ENCODE results near the gene RRM2. TPM values are rescaled to one million over a fixed set of nuclear protein-coding genes. Genes with fewer than 3 reads are reported as not detected.
"Not testable (repeated sequence)": the region's sequence is repeated elsewhere in the genome, so short reads cannot be mapped to it uniquely, and the experiment has no call there.

RRM2 gene
- total RNA-seq, 1 donor from 2014 or later: 9.3 TPM

DNA sequence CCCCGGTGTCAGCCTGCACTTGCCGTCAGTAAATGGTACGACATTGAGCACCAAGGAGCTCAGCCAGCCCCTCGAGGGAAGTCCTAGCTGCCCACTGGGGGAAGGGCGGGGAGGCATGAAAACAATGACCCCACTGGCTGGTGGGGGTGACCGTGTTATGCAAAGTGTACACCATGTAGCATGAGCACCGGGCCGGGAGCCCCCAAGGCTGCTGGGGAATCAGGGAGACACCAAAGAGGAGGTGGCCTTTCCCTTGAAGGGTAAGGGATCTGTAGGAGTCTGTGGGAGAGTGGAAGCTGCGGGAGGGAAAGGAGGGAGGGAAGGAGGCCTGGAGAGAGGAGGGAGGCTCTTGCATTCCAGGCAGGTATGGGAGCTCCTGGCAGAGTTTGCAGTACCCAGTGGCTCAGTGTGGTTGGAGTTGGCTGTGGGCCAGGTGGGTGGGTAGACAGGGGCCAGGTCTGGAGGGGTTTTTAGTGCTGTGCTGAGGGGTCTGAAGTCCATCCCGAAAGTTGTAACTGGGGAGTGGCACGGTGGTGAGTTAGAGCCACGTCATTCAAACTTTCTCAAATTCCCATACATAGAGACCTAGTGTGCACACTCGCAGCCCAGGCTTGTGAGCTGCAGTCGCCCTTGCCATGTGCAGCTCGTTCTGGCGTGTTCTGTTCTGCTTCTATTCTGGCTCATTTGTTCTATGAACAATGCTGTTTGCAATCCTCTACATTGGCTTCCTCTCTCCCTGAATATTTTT lies 22.4 kb downstream of the RRM2 start:
- H3K4me1 Mint-ChIP-seq: no peaks in the 10 kb centered on the region

DNA sequence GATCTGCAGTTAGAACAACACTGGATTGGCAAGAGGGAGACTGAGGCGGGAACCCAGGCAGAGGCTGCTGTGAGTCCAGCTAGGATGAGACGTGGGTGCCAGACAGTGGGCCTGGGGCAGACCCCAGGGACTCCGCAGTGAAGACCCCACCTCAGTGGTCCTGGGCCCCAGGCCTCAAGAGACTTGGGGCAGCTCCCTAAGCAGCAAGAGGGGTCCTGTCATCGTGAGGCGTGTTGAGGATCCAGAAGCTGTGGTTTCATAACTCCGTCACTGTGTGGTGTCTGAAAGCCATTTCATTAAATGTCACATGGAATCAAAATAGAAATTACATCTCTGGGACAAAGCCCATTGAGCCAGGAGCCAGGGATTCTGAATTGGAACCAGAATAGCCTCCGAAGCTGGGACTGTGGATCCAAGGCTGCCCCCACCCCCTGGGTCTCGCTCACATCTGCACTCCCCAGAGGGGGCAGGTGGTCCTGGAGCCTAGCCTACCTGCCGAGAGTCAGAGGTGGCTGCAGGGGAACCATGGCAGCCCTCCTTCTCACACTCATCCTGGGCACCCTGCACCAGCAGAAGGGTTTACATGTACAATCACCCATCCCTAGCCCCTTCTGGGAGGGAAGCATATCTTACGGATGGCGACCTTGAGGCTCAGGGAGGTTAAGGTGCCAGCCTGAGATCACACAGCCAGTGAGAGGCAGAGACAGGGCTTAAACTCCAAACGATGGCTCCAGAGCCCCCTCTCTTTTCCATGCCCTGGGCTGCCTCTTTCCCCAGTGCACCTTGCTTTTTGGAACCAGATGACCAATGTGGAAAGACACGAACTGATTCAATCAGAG lies 23.2 kb downstream of the RRM2 start:
- no peaks in the 10 kb centered on the region for H3K27me3 Mint-ChIP-seq
- TF ChIP-seq CTCF (IDR thresholded peaks at IDR 0.05): no peak
- ATAC-seq (ENCODE audit: low read depth): no peak
- intact Hi-C loops (cut with micrococcal nuclease): no loop called here
- H3K27ac Mint-ChIP-seq: no peak overlapping the region
- no peaks in the 10 kb centered on the region for H3K4me1 Mint-ChIP-seq
- no peak for DNase-seq
- no peaks in the 10 kb centered on the region for H3K9me3 Mint-ChIP-seq
- no peak overlapping the region for H3K4me3 Mint-ChIP-seq
- POLR2A ChIA-PET: no interaction called here
- H3K36me3 Mint-ChIP-seq (ENCODE audit: low read depth): no peaks in the 10 kb centered on the region
- CTCF ChIA-PET: interaction anchor here (1.5 kb wide), 1 partner anchor 264 kb away, joined by 5 read pairs; no protein-coding TSS in a partner anchor

More for the DNA sequence above, 22.4 kb downstream of the RRM2 start:
- no peak for DNase-seq
- TF ChIP-seq CTCF (IDR thresholded peaks at IDR 0.05): no peak
- CTCF ChIA-PET: interaction anchor here (1.5 kb wide), 1 partner anchor 265 kb away, joined by 5 read pairs; no protein-coding TSS in a partner anchor
- no peak for ATAC-seq (ENCODE audit: low read depth)
- Mint-ChIP-seq H3K36me3 (ENCODE audit: low read depth) (no peaks in the 10 kb centered on the region), H3K27me3 (no peaks in the 10 kb centered on the region), H3K9me3 (no peaks in the 10 kb centered on the region), H3K4me3 (no peak overlapping the region), H3K27ac (no peak overlapping the region)
- intact Hi-C loops (cut with micrococcal nuclease): no loop called here
- POLR2A ChIA-PET: no interaction called here

DNA sequence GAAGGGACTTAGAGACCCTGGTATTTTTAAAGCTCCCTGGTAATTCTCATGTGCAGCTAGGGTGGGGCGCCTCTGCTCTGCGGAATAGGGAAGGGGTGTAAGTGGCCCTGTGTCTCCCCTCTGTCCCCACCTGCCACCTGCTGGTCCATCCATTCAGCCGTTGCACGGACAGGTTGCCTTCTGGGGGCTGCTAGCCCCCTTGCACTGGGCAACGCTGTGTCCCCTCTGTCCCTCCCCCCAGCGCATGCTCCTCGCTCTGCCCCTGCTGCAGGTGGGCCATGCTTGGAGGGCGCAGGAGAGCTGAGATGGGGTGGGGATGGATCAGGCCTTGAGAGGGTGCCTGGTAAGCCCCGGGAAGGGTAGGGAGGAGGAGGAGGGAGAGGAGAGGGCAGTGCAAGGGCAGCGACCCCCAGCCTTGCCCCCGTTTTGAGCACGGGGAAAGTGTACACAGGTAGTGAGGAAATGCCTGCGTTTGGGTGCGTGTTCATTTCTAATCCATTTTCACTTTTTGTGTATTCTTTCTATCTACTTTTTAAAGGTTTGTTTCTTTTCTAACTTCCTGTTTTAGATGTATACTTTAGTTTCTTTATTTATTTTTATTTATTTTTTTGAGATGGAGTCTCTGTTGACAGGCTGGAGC lies 23.9 kb downstream of the RRM2 start:
- Mint-ChIP-seq H3K27ac (no peak overlapping the region), H3K36me3 (ENCODE audit: low read depth) (no peaks in the 10 kb centered on the region), H3K4me3 (no peak overlapping the region), H3K4me1 (no peaks in the 10 kb centered on the region), H3K9me3 (no peaks in the 10 kb centered on the region), H3K27me3 (no peaks in the 10 kb centered on the region)
- TF ChIP-seq CTCF (IDR thresholded peaks at IDR 0.05): no peak
- POLR2A ChIA-PET: no interaction called here
- DNase-seq: no peak
- no peak for ATAC-seq (ENCODE audit: low read depth)
- CTCF ChIA-PET: no interaction called here
- intact Hi-C loops (cut with micrococcal nuclease): no loop called here

DNA sequence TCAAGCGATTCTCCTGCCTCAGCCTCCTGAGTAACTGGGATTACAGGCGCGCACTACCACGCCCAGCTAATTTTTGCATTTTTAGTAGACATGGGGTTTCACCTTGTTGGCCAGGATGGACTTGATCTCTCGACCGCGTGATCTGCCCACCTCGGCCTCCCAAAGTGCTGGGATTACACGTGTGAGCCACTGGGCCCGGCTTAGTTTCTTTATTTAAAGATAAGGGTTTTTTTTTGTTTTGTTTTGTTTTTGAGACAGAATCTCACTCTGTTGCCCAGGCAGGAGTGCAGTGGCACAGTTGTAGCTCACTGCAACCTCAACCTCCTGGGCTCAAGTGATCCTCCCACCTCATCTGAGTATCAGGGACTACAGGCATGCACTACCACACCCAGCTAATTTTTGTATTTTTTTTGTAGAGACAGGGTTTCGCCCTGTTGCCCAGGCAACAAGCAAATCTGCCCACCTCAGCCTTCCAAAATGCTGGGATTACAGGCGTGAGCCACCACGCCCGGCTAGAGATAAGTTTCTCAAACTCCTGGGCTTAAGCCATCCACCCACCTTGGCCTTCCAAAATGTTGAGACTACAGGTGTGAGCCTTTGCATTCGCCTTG lies 24.6 kb downstream of the RRM2 start:
- DNase-seq; H3K4me1 Mint-ChIP-seq; H3K36me3 Mint-ChIP-seq (ENCODE audit: low read depth); POLR2A ChIA-PET; intact Hi-C loops (cut with micrococcal nuclease); H3K9me3 Mint-ChIP-seq; H3K27ac Mint-ChIP-seq; ATAC-seq (ENCODE audit: low read depth); H3K4me3 Mint-ChIP-seq; CTCF ChIA-PET; H3K27me3 Mint-ChIP-seq: not testable (repeated sequence)

DNA sequence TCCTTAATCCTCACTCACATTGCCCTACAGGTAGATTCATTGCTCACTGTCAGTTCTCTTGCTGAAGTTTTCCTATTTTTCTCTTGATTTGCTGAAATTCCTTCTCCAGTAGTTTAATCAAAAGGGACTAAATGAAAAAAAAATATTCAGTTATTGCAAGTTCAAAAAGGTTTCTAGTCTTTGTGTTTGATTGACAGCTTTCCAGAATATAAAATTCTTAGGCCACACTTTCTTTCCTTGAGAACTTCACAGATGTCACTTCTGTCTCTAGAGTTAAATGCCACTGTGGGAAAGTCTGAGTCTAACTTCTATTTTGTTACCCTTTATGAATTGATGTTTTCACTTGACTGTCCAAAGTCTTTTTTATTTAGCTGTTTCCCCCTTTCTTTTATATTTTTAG lies 25.7 kb downstream of the RRM2 start:
- CTCF ChIA-PET: no interaction called here
- ATAC-seq (ENCODE audit: low read depth) (no peak), DNase-seq (no peak)
- H3K27me3 Mint-ChIP-seq: no peaks in the 10 kb centered on the region
- intact Hi-C loops (cut with micrococcal nuclease): no loop called here
- no peaks in the 10 kb centered on the region for H3K36me3 Mint-ChIP-seq (ENCODE audit: low read depth)
- POLR2A ChIA-PET: no interaction called here
- H3K4me1 Mint-ChIP-seq: no peaks in the 10 kb centered on the region
- no peak overlapping the region for H3K4me3 Mint-ChIP-seq
- no peaks in the 10 kb centered on the region for H3K9me3 Mint-ChIP-seq
- no peak overlapping the region for H3K27ac Mint-ChIP-seq
- TF ChIP-seq CTCF (IDR thresholded peaks at IDR 0.05): no peak

Data from activated B cell treated with CpG ODN at 0.5 μM for 24 hours (primary cell).